Right lobe of liver (tissue), 4 donors: ENCODE measurements around the gene SFT2D1.
"Not testable (repeated sequence)": the region's sequence is repeated elsewhere in the genome, so short reads cannot be mapped to it uniquely, and the experiment has no call there.

Source experiments
- CTCF ChIP-seq, 4 donors: fragments of 200-600 bp in 3 of 4; fragments of 450-650 bp in 1 of 4; IDR thresholded peaks; one replicate each; pipeline versions ENCODE4 v1.5.1 to v1.8.0; 2016 to 2022; ENCODE audit warnings: antibody characterized with exemption in 4 of 4, mild to moderate bottlenecking in 2 of 4
- POLR2A ChIP-seq: fragments of 450-650 bp; IDR thresholded peaks from one replicate; pipeline ENCODE4 v1.6.1; 2017; ENCODE audit warnings: antibody characterized with exemption, mild to moderate bottlenecking
- donor health status: DM: no; HTN: no; CAD: no.
- donor health status: DM: no; HTN: no; CAD: no.
- donor health status: DM: no; HTN: yes; CAD: no.

DNA sequence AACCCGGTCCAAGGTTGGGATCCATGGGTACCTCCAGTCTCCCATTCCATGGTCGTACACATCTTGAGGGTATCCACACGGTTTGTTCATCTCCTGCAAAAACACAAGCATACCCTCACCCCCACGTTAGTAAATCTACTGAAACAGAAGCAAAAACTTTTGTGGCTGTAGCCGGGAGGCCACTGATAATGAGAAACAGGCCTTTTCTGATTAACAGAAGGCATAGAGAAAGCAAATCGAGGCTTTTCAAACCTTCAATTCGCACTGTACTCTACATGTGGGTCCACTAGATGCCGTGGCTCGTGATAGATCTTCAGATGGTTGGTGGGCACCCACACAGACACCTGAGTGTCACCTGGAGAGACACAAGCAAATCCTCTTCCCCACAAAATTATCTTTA lies 3.3 kb upstream of the SFT2D1 start:
- TF ChIP-seq CTCF (IDR thresholded peaks at IDR 0.05); POLR2A: not testable (repeated sequence)
